HG03520 (cell line): ENCODE results near the gene CHST8.

Source experiments
- ATAC-seq: cut with Tn5 transposase; IDR thresholded peaks from one replicate; pipeline ENCODE4 v1.9.1; 2021; ENCODE audit warnings: mild to moderate bottlenecking, moderate library complexity; ENCODE audit not compliant: unreplicated experiment

Gene CHST8

GRCh38 chr19:33713194-33713593 is 91.4 kb downstream of the CHST8 start:
- ATAC-seq = no peak

GRCh38 chr19:33714149-33714548 is 92.4 kb downstream of the CHST8 start:
- no peak for ATAC-seq

GRCh38 chr19:33715462-33715861 is 93.7 kb downstream of the CHST8 start:
- no peak for ATAC-seq

GRCh38 chr19:33717878-33718277 is 96.1 kb downstream of the CHST8 start:
- no peak for ATAC-seq

GRCh38 chr19:33718651-33719254 is 97.0 kb downstream of the CHST8 start:
- ATAC-seq = no peak

GRCh38 chr19:33719366-33720154 is 97.8 kb downstream of the CHST8 start:
- ATAC-seq = no peak

GRCh38 chr19:33720155-33720493 is 98.4 kb downstream of the CHST8 start:
- ATAC-seq = no peak

GRCh38 chr19:33720691-33721682 is 99.2 kb downstream of the CHST8 start:
- ATAC-seq = no peak

- ATAC-seq = no peak
Observed at GRCh38 chr19:33721735-33722297, 100.1 kb downstream of the CHST8 start.

- ATAC-seq = no peak
Observed at GRCh38 chr19:33722456-33723239, 100.9 kb downstream of the CHST8 start.

- ATAC-seq = no peak
Observed at GRCh38 chr19:33723512-33723911, 101.8 kb downstream of the CHST8 start.

GRCh38 chr19:33724021-33724720 is 102.4 kb downstream of the CHST8 start:
- ATAC-seq = no peak

GRCh38 chr19:33724721-33725060 is 102.9 kb downstream of the CHST8 start:
- ATAC-seq = no peak

- ATAC-seq = no peak
Observed at GRCh38 chr19:33725567-33725966, 103.8 kb downstream of the CHST8 start.

- no peak for ATAC-seq
Observed at GRCh38 chr19:33726756-33727155, 105.0 kb downstream of the CHST8 start.

GRCh38 chr19:33727331-33727998 is 105.7 kb downstream of the CHST8 start:
- ATAC-seq = no peak

- no peak for ATAC-seq
Observed at GRCh38 chr19:33728141-33728540, 106.4 kb downstream of the CHST8 start.

- no peak for ATAC-seq
Observed at GRCh38 chr19:33730858-33731607, 109.3 kb downstream of the CHST8 start.

- no peak for ATAC-seq
Observed at GRCh38 chr19:33731881-33732280, 110.1 kb downstream of the CHST8 start.
